ENCODE data around the gene HECW1. TPM values are rescaled to one million over a fixed set of nuclear protein-coding genes. Genes with fewer than 3 reads are reported as not detected.

HECW1 gene
- total and polyA plus RNA-seq, 2 of the 13 experiments (the other 11 are each of a cell fraction or from before 2014, with no cell fraction given) = not detected

GRCh38 chr7:43248553-43248952 lies 136.1 kb downstream of the HECW1 start:
- Histone ChIP-seq H3K4me3 (replicated peaks in 1 of 3; ENCODE audit: insufficient read depth in 1 of 3, low read depth in 2 of 3, low read length in 3 of 3) (no peak overlapping the region), H3K9me3 (ENCODE audit: low read length) (no peaks in the 10 kb centered on the region), H3K4me2 (ENCODE audit: low read depth, low read length) (peak overlapping the region; percentile 32; the same call in 1 of the 2 replicates), H3K79me2 (ENCODE audit: insufficient read depth, low read length) (no peaks in the 10 kb centered on the region), H4K20me1 (ENCODE audit: insufficient read depth, low read length) (no peaks in the 10 kb centered on the region), H2AFZ (ENCODE audit: low read length) (no peak overlapping the region), H3K27ac (ENCODE audit: extremely low read length, insufficient read depth, low read length) (no peak overlapping the region), H3K9ac (ENCODE audit: insufficient read depth, low read depth, low read length) (no peak overlapping the region), H3K27me3 (ENCODE audit: control insufficient read depth in 1 of 2, insufficient read depth in 2 of 2, low read length in 2 of 2) (peaks cover 0 to 20% of the 10 kb centered on the region in 2 experiments; a peak in 2 of 5 replicates), H3K4me1 (ENCODE audit: insufficient read depth, low read length) (no peaks in the 10 kb centered on the region), H3K36me3 (replicated peaks in 1 of 2; ENCODE audit: control insufficient read depth in 1 of 2, insufficient read depth in 2 of 2, low read length in 2 of 2) (no peaks in the 10 kb centered on the region)
- no TSS peak for BruUV-seq (replicated peaks)
- intact Hi-C loops (cut with micrococcal nuclease; ENCODE audit: unreplicated experiment) (no loop called here), in situ Hi-C loops (cut with HindIII; ENCODE audit: extremely low pct_ligation_motif_present, low pct_unique_long_range_greater_than_20kb) (no loop called here)
- TF ChIP-seq GPBP1L1 (CRISPR knock-in tag; IDR thresholded peaks at IDR 0.05) = no peak
- no peak for TF ChIP-seq ZBTB33 (CRISPR knock-in tag; IDR thresholded peaks at IDR 0.05)
- TF ChIP-seq SKIL (CRISPR knock-in tag; IDR thresholded peaks at IDR 0.05; ENCODE audit: borderline replicate concordance) = no peak
- no peak for TF ChIP-seq SMAD3 (CRISPR knock-in tag; IDR thresholded peaks at IDR 0.05)
- ChIA-PET POLR2A (no interaction called here), CTCF (ENCODE audit: low intra/inter-chr PET ratio, low total read pairs) (no interaction called here)
- FAIRE-seq = no peak
- DNase-seq (ENCODE audit: low spot score) = no peak
- ATAC-seq = no peak
- 28% methylated on average over 4 of the region's 4 CpGs for WGBS (ENCODE audit: low lambda C conversion rate)

All from HepG2 (cell line).